Activated CD8-positive, alpha-beta memory T cell treated with anti-CD3 and anti-CD28 coated beads, Interleukin-2, amount 50 U/mL, for 48 hours (primary cell): ENCODE measurements around the gene ARHGAP42.
"Not testable (repeated sequence)": the region's sequence is repeated elsewhere in the genome, so short reads cannot be mapped to it uniquely, and the experiment has no call there.

ENCODE experiments used
- DNase-seq: peaks from one replicate; pipeline ENCODE4 v3.0.0-alpha.2; 2020

The ARHGAP42 gene

GRCh38 chr11:100687054-100687629 lies at the start of gene ARHGAP42:
Gene ARHGAP42, plus strand, starts transcription at chr11:100687288. Its CDS starts 391 bp downstream, at chr11:100687679.
- DNase-seq, result peak; percentile 61

DNA sequence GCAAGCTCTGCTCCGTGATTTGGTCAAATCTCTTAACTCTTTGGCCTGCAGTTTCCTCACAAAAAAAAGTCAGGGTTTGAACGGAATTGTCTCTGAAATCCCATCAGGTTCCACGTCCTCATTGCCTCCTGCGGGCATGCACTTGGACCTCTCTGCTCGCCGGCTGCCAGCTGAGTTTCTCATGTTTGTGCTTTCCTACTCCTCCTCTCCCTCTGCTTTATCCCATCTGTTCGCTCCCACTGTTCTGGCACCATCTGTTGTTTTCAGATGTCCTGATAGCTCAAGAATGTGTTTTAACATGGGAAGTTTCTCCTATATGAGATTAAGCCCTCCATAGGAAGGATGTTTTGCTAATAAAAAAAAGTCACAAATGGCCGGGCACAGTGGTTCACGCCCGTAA lies 49.4 kb upstream of the ARHGAP42 start:
- no peak for DNase-seq

DNA sequence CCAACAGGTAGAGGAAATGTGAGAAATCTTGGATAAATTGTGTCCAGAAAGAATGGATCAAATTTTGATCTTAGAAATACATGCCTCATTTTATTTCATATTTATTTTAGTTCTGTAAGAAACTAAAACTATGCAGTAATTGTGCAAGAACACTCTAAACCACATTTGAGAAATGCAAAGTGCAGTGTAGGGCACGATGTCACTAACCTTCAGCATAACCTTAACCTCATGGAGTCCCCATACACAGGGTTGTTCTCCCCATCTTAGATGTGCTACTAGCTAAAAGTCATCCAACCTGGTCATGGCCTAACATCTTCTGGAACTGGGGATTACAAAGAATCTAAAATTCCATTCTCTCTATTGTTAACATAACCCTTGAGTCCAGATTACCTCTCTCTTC lies 48.4 kb upstream of the ARHGAP42 start:
- DNase-seq, result no peak

GRCh38 chr11:100639140-100639539 lies 47.9 kb upstream of the ARHGAP42 start:
- no peak for DNase-seq

- no peak for DNase-seq
Measured at GRCh38 chr11:100640071-100640470, 47.0 kb upstream of the ARHGAP42 start.

DNA sequence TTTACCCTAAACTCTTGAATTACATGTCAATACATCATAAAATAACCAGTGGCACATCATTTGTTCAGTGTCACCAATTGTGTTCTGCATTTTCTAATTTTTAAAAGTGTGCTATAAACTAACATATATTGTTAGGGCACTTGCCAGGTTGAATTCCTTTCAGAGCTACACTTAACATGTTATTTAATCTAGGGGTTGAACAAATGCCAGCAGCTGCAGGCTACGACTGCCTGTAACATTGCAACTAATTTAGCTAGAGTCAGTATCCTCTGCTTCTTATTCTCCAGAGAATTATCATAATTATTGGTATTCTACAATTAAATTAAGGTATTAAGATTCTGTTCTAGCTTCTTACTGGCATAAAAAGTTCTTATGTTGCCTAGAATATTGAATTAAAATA lies 46.4 kb upstream of the ARHGAP42 start:
- no peak for DNase-seq

DNA sequence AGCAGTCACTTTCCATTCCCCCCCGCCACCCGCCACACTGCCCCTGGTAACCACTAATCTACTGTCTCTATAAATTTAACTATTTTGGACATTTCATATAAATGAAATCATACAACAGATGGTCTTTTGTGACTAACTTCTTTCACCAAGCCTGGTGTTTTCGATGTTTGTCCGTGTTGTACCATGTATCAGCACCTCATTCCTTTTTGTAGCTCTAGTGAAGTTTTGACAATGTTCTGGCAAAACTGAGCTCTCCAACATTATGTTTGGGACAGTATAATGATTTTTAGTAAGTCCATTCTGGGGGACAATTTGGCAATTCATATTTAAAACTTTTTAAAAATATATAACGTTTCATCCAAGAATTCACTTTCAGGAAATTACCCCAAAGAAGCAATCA lies 45.6 kb upstream of the ARHGAP42 start:
- DNase-seq, result no peak

- DNase-seq, result no peak
Measured at GRCh38 chr11:100646545-100646944, 40.5 kb upstream of the ARHGAP42 start.

- DNase-seq, result no peak
Measured at GRCh38 chr11:100647861-100648260, 39.2 kb upstream of the ARHGAP42 start.

- DNase-seq, result no peak
Measured at GRCh38 chr11:100663583-100663982, 23.5 kb upstream of the ARHGAP42 start.

- DNase-seq, result no peak
Measured at GRCh38 chr11:100663996-100664395, 23.1 kb upstream of the ARHGAP42 start.

GRCh38 chr11:100666816-100667215 lies 20.3 kb upstream of the ARHGAP42 start:
- DNase-seq, result not testable (repeated sequence)

DNA sequence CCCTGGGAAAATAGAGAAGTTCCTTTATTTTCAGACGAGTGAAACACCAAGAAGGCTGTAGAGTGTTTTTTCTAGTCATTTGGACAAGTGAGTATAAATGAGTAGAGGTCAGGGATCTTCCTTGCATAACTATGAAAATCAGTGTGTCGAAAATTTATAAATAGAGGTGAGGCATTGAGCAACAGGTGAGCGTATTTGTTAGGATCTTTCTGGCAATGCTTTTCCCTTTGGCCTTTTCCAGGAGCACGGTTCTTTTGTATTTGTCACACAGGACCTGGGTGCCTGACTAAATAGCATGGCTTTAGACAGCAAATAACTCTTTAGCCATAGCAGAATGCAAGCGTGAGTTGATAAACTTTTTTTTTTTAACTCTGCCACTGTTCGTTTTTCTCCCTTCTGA lies 19.6 kb upstream of the ARHGAP42 start:
- no peak for DNase-seq

DNA sequence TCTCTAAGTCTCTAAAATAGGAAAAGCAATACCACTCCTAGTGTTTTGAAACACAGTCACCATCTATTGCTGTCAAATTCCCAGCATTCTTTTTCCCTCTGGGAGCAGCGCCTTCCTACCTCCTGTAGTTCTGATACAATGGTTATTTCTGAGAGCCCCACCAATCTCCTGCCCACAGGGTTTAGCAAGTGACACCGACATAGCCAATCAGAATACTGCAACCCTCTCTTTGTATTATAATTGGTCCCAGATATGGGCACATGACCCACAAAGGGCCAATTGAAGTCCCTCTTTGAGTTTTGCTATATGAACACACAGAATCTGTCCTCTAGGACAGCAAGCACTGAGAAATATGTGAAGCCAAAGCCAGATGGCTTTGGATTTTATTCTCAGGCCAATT lies 16.9 kb upstream of the ARHGAP42 start:
- no peak for DNase-seq

GRCh38 chr11:100671471-100671870 lies 15.6 kb upstream of the ARHGAP42 start:
- no peak for DNase-seq

DNA sequence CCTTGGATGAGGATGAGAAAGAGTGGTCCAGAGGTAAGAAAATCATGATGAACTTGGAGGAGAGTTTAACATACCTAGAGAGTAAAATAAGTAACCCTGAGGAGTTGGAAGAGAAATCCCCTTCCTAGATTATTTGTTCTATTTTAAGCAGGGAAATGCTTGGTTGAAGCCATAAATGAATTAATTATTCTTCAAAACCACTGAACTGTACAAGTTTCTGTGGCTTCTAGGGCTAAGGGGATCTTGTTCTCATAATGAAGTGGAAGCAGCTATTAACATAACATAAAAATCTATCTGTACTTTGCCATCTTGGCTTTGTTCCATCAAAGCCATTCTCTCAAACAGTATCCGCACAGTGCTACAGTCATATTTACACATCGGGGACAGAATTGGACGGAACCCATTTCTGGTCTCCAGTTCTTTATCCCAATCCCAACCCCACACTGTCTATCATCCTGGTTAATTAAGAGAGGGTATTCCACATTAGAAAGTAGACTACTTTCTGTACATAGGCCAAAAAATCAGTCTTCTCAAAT lies 14.5 kb upstream of the ARHGAP42 start:
- DNase-seq, result no peak

DNA sequence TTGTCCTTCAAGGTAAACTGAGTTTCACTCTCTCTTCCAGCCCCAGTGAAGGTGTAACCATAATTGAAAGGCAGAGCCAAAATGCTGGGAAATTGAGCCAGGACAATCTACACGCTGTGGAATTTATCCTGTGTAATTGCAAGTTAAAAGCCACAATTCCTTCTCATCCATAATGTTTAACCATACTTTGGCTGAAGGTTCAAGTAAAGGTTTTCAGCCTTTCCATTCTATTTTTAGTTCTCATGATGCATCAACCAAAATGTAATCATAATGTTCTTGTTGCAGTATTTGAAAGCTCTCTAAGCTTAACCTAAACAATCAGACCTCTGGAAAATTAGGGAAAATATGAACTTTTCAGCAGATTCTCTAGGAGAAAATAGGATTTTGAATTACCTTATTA lies 14.0 kb upstream of the ARHGAP42 start:
- DNase-seq, result no peak

DNA sequence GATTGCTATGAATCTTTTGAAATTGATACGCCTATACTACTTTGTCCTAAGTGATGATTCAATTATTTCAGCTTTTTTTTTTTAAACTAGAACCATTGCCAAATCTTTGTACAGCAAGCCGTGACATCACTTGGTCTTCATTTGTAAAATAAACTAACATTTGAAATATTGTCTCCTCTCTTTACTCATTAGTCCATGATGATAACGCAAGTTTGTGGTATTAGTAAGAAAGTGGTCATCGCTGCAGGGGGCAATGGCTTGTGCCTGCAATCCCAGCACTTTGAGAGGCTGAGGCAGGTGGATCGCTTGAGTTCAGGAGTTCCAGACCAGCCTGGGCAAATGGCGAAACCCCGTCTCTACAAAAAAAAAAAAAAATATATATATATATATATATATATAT lies 12.9 kb upstream of the ARHGAP42 start:
- DNase-seq, result no peak

- no peak for DNase-seq
Measured at GRCh38 chr11:100675115-100675650, 11.9 kb upstream of the ARHGAP42 start.

DNA sequence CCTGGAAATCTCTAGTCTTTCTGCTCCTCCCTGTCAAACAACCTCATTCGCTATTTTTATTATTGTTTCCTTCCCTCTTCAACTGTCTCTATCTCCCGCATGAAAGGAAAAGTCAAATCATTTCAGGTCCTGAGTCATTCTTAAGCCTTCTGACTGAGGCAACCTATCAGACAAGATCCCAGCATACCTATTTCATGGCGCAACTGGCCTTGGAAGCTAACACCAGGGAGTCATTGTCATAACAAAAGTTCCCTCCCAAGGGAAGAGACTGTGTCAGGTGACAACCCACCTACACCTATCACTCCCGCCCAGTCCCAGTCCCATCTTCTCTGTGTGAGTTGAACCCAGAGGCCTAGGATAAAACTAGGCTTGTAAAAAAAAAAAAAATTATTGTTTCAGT lies 10.2 kb upstream of the ARHGAP42 start:
- DNase-seq, result no peak

DNA sequence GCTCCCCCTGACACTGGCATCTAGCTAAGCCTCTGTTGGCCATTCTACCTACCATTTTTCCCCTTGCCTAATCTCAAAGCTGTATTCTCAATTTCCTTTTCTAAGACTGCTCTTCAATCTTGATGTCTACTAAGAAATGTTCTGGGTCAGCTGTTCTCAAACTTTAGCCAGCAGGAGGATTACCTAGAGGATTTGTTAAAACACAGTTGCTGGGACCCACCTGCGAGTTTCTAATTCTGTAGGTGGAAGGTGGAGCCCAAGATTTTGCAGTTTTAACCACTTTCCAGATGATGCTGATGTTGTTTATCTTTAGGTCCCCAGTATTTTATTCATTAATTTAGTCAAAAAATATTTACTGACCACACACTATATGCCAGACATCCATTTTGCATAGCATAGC lies 9.3 kb upstream of the ARHGAP42 start:
- no peak for DNase-seq

DNA sequence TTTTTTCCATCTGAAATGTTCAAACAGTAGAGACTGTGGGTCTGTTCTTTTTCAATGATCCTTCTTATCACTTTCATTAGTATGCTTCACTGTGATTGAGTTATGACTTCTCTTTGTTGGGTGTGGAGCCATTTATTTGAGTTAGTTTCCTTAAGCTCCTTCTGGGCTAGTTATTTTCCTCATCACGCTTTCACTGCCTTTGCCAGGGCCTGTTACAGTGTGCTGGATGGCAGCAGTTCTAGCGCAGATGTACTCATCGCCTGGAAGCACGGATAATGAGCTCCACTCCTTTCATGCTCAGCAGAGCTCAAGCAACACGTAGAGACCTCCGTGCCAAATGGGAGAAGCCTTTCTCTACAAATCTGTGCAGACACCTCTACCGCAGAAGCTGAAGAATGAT lies 7.0 kb upstream of the ARHGAP42 start:
- no peak for DNase-seq

GRCh38 chr11:100681064-100681502 lies 6.0 kb upstream of the ARHGAP42 start:
- no peak for DNase-seq

- DNase-seq, result no peak
Measured at GRCh38 chr11:100682247-100682969, 4.7 kb upstream of the ARHGAP42 start.
